Islet precursor cell (in vitro differentiated cells): ENCODE data around the gene KCNJ15.
"Not testable (repeated sequence)": the region's sequence is repeated elsewhere in the genome, so short reads cannot be mapped to it uniquely, and the experiment has no call there.

ENCODE experiments used
- DNase-seq: peaks from one replicate; pipeline ENCODE4 v3.0.0-alpha.2; 2018

Gene KCNJ15

GRCh38 chr21:38256599-38257302, at the start of gene KCNJ15:
Gene KCNJ15 (plus strand): TSS chr21:38256991. CDS start chr21:38299262, 42,271 bp downstream.
- DNase-seq, result no peak

- no peak for DNase-seq
Observed at GRCh38 chr21:38208118-38208517, 48.7 kb upstream of the KCNJ15 start.

- no peak for DNase-seq
Observed at GRCh38 chr21:38211321-38211720, 45.5 kb upstream of the KCNJ15 start.

- no peak for DNase-seq
Observed at GRCh38 chr21:38212706-38213105, 44.1 kb upstream of the KCNJ15 start.

- DNase-seq, result peak; percentile 71
Observed at GRCh38 chr21:38219049-38219628, 37.7 kb upstream of the KCNJ15 start.

- DNase-seq, result no peak
Observed at GRCh38 chr21:38220270-38220737, 36.5 kb upstream of the KCNJ15 start.

GRCh38 chr21:38221594-38221993, 35.2 kb upstream of the KCNJ15 start:
- DNase-seq, result no peak

- no peak for DNase-seq
Observed at GRCh38 chr21:38223893-38224540, 32.8 kb upstream of the KCNJ15 start.

- no peak for DNase-seq
Observed at GRCh38 chr21:38227401-38227800, 29.4 kb upstream of the KCNJ15 start.

- DNase-seq, result no peak
Observed at GRCh38 chr21:38228115-38228514, 28.7 kb upstream of the KCNJ15 start.

- DNase-seq, result no peak
Observed at GRCh38 chr21:38228537-38228936, 28.3 kb upstream of the KCNJ15 start.

- no peak for DNase-seq
Observed at GRCh38 chr21:38229260-38229877, 27.4 kb upstream of the KCNJ15 start.

- peak; percentile 61 for DNase-seq
Observed at GRCh38 chr21:38234395-38235142, 22.2 kb upstream of the KCNJ15 start.

- not testable (repeated sequence) for DNase-seq
Observed at GRCh38 chr21:38235251-38235650, 21.5 kb upstream of the KCNJ15 start.

GRCh38 chr21:38236232-38236631, 20.6 kb upstream of the KCNJ15 start:
- no peak for DNase-seq

GRCh38 chr21:38239672-38240071, 17.1 kb upstream of the KCNJ15 start:
- no peak for DNase-seq

GRCh38 chr21:38240129-38240528, 16.7 kb upstream of the KCNJ15 start:
- no peak for DNase-seq

- no peak for DNase-seq
Observed at GRCh38 chr21:38241029-38241740, 15.6 kb upstream of the KCNJ15 start.

- no peak for DNase-seq
Observed at GRCh38 chr21:38242061-38242460, 14.7 kb upstream of the KCNJ15 start.

- DNase-seq, result no peak
Observed at GRCh38 chr21:38243732-38244406, 12.9 kb upstream of the KCNJ15 start.

- DNase-seq, result no peak
Observed at GRCh38 chr21:38244407-38244787, 12.4 kb upstream of the KCNJ15 start.
